AG10803 (cell line): Measurements from ENCODE around the gene NINL.
A peak's percentile ranks its signal among the peaks of the same experiment; 100 is the strongest.

Source experiments
- DNase-seq: peaks from one replicate; pipeline ENCODE4 v3.0.0; 2010; ENCODE audit warnings: low read depth
- H3K4me3 ChIP-seq: 2 replicates; pipeline ENCODE4 v1.5.1; 2011; ENCODE audit warnings: mild to moderate bottlenecking, low read length, control low read depth
- CTCF ChIP-seq: conservative IDR thresholded peaks from 2 replicates; pipeline ENCODE4 v1.5.1; 2011; ENCODE audit warnings: mild to moderate bottlenecking, low read length, control low read depth, inconsistent platforms

NINL gene

GRCh38 chr20:25447671-25448070 is 137.7 kb downstream of the NINL start:
- no peak for TF ChIP-seq CTCF
- no peak for DNase-seq
- H3K4me3 ChIP-seq = no peak overlapping the region

GRCh38 chr20:25444556-25444955 is 140.8 kb downstream of the NINL start:
- no peak for TF ChIP-seq CTCF
- DNase-seq = no peak

GRCh38 chr20:25439328-25439727 is 146.0 kb downstream of the NINL start:
- no peak overlapping the region for H3K4me3 ChIP-seq
- TF ChIP-seq CTCF = no peak
- no peak for DNase-seq

More at GRCh38 chr20:25444556-25444955, 140.8 kb downstream of the NINL start:
- no peak overlapping the region for H3K4me3 ChIP-seq

GRCh38 chr20:25437153-25437581 is 148.2 kb downstream of the NINL start:
- no peak overlapping the region for H3K4me3 ChIP-seq
- DNase-seq = peak; percentile 23
- no peak for TF ChIP-seq CTCF

- no peak overlapping the region for H3K4me3 ChIP-seq
- no peak for TF ChIP-seq CTCF
- DNase-seq = no peak
Observed at GRCh38 chr20:25424536-25424935, 160.8 kb downstream of the NINL start.

- no peak for DNase-seq
- H3K4me3 ChIP-seq = no peak overlapping the region
- TF ChIP-seq CTCF = no peak
Observed at GRCh38 chr20:25422032-25422431, 163.3 kb downstream of the NINL start.

- no peak for TF ChIP-seq CTCF
- no peak overlapping the region for H3K4me3 ChIP-seq
- peak; percentile 39 for DNase-seq
Observed at GRCh38 chr20:25421102-25421501, 164.2 kb downstream of the NINL start.
